Astrocyte (in vitro differentiated cells and primary cell): ENCODE results near the gene DHH. TPM values are rescaled to one million over a fixed set of nuclear protein-coding genes. Genes with fewer than 3 reads are reported as not detected.
A peak's percentile ranks its signal among the peaks of the same experiment; 100 is the strongest.

Experiments
- DNase-seq: peaks from one replicate; pipeline ENCODE4 v3.0.0-alpha.2; 2010; ENCODE audit warnings: low read depth
- FAIRE-seq: peaks from 2 replicates; lab custom pipeline; 2011; peaks lifted over from hg19 to GRCh38; lab: Jason Lieb, UNC
- H2AFZ ChIP-seq: 2 replicates; pipeline ENCODE4 v1.6.0; 2012; ENCODE audit warnings: low read depth, low read length, inconsistent platforms
- H3K27ac ChIP-seq: 2 replicates; pipeline ENCODE4 v1.5.1; 2011; ENCODE audit warnings: low read depth, low read length, inconsistent platforms
- H3K27me3 ChIP-seq: 2 replicates; pipeline ENCODE4 v1.6.0; 2011; ENCODE audit warnings: low read length, inconsistent platforms; ENCODE audit not compliant: insufficient read depth
- H3K36me3 ChIP-seq: 2 replicates; pipeline ENCODE4 v1.5.1; 2011; ENCODE audit warnings: low read length, inconsistent platforms; ENCODE audit not compliant: insufficient read depth
- H3K4me1 ChIP-seq: 2 replicates; pipeline ENCODE4 v1.5.1; 2011; ENCODE audit warnings: low read length, inconsistent platforms; ENCODE audit not compliant: insufficient read depth
- H3K4me2 ChIP-seq: 2 replicates; pipeline ENCODE4 v1.6.0; 2012; ENCODE audit warnings: low read length, inconsistent platforms
- H3K4me3 ChIP-seq: 2 replicates; pipeline ENCODE4 v1.5.1; 2011; ENCODE audit warnings: low read depth, mild to moderate bottlenecking, low read length, inconsistent platforms; ENCODE audit not compliant: insufficient read depth
- H3K79me2 ChIP-seq: 2 replicates; pipeline ENCODE4 v1.6.0; 2012; ENCODE audit warnings: mild to moderate bottlenecking, low read length, inconsistent platforms; ENCODE audit not compliant: insufficient read depth
- H3K9ac ChIP-seq: 2 replicates; pipeline ENCODE4 v1.6.0; 2012; ENCODE audit warnings: mild to moderate bottlenecking, low read length, inconsistent platforms
- H3K9me3 ChIP-seq: 2 replicates; pipeline ENCODE4 v1.5.1; 2012; ENCODE audit warnings: low read depth, mild to moderate bottlenecking, low read length, inconsistent platforms; ENCODE audit not compliant: insufficient read depth
- H4K20me1 ChIP-seq: 2 replicates; pipeline ENCODE4 v1.6.0; 2012; ENCODE audit warnings: low read length, inconsistent platforms; ENCODE audit not compliant: insufficient read depth
- H3K27ac Mint-ChIP-seq: one replicate; pipeline ENCODE4 v1.8.0; 2021; ENCODE audit warnings: mild to moderate bottlenecking, mixed read lengths; ENCODE audit not compliant: unreplicated experiment
- H3K27me3 Mint-ChIP-seq: one replicate; pipeline ENCODE4 v1.8.0; 2021; ENCODE audit warnings: low read depth, mixed read lengths; ENCODE audit not compliant: unreplicated experiment
- H3K36me3 Mint-ChIP-seq: one replicate; pipeline ENCODE4 v1.8.0; 2021; ENCODE audit warnings: low read depth, mixed read lengths; ENCODE audit not compliant: unreplicated experiment
- H3K4me1 Mint-ChIP-seq: one replicate; pipeline ENCODE4 v1.8.0; 2021; ENCODE audit warnings: low read depth, mixed read lengths; ENCODE audit not compliant: unreplicated experiment
- H3K4me3 Mint-ChIP-seq: one replicate; pipeline ENCODE4 v1.8.0; 2021; ENCODE audit warnings: mild to moderate bottlenecking, moderate library complexity, mixed read lengths; ENCODE audit not compliant: unreplicated experiment
- H3K9me3 Mint-ChIP-seq: one replicate; pipeline ENCODE4 v1.8.0; 2021; ENCODE audit warnings: mild to moderate bottlenecking, mixed read lengths; ENCODE audit not compliant: unreplicated experiment
- CTCF ChIP-seq: IDR thresholded peaks from 2 replicates; pipeline ENCODE4 v1.5.1; 2011; ENCODE audit warnings: low read depth, mild to moderate bottlenecking, inconsistent platforms, low read length, moderate library complexity; ENCODE audit not compliant: insufficient read depth
- EZH2 ChIP-seq: IDR thresholded peaks from 2 replicates; pipeline ENCODE4 v1.6.1; 2012; ENCODE audit warnings: mild to moderate bottlenecking, low read length, inconsistent platforms; ENCODE audit not compliant: insufficient read depth
- total RNA-seq: library from RNA; stranded (reverse); gene quantifications from 2 replicates; pipeline ENCODE4 v1.2.1, GENCODE V29; 2021

The DHH gene
- total RNA-seq, 1 donor from 2014 or later, result 0.16 TPM

- H3K27me3 Mint-ChIP-seq, result peaks cover 19% of the 10 kb centered on the region
- no peak for DNase-seq
- H3K27ac ChIP-seq, result no peak overlapping the region
- no peak overlapping the region for H3K4me3 ChIP-seq
- no peaks in the 10 kb centered on the region for H4K20me1 ChIP-seq
- H3K4me1 Mint-ChIP-seq, result no peaks in the 10 kb centered on the region
- no peak overlapping the region for H3K4me2 ChIP-seq
- TF ChIP-seq CTCF (no peak), EZH2 (no peak)
- H3K36me3 ChIP-seq, result no peaks in the 10 kb centered on the region
- no peaks in the 10 kb centered on the region for H3K4me1 ChIP-seq
- peaks cover 4% of the 10 kb centered on the region for H3K27me3 ChIP-seq
- H3K9me3 Mint-ChIP-seq, result no peaks in the 10 kb centered on the region
- no peaks in the 10 kb centered on the region for H3K79me2 ChIP-seq
- H2AFZ ChIP-seq, result no peak overlapping the region
- H3K36me3 Mint-ChIP-seq, result no peaks in the 10 kb centered on the region
- H3K9me3 ChIP-seq, result no peaks in the 10 kb centered on the region
- H3K27ac Mint-ChIP-seq, result peak overlapping the region; percentile 72
- no peak for FAIRE-seq
- no peak overlapping the region for H3K9ac ChIP-seq
- H3K4me3 Mint-ChIP-seq, result no peak overlapping the region
Observed at GRCh38 chr12:49079793-49080192, 14.8 kb downstream of the DHH start.

DNA sequence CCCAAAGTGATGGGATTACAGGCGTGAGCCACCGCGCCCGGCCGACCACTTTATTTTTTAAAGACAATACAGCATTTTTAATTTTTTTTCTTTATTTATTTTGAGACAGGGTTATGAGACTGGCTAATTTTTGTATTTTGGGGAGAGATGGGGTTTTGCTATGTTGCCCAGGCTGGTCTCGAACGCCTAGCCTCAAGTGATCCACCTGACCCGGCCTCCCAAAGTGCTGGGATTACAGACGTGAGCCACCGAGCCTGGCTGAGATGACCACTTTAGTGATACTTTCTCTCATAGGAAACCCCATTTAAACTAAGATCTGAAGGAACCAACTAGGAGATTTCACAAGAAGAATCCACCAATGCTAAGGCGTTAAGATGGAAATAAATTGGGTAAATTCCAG, 23.6 kb downstream of the DHH start:
- H3K9me3 Mint-ChIP-seq, result no peaks in the 10 kb centered on the region
- H3K4me1 ChIP-seq, result peaks cover 8% of the 10 kb centered on the region
- H3K9me3 ChIP-seq, result no peaks in the 10 kb centered on the region
- no peak overlapping the region for H3K4me3 ChIP-seq
- H3K27ac ChIP-seq, result no peak overlapping the region
- no peaks in the 10 kb centered on the region for H3K79me2 ChIP-seq
- no peaks in the 10 kb centered on the region for H3K27me3 ChIP-seq
- FAIRE-seq, result no peak
- no peak overlapping the region for H3K4me2 ChIP-seq
- no peak overlapping the region for H3K27ac Mint-ChIP-seq
- no peaks in the 10 kb centered on the region for H4K20me1 ChIP-seq
- no peak overlapping the region for H2AFZ ChIP-seq
- H3K9ac ChIP-seq, result no peak overlapping the region
- H3K4me3 Mint-ChIP-seq, result no peak overlapping the region
- TF ChIP-seq CTCF, result no peak
- no peak for TF ChIP-seq EZH2
- H3K27me3 Mint-ChIP-seq, result peaks cover 12% of the 10 kb centered on the region
- peaks cover 2% of the 10 kb centered on the region for H3K36me3 Mint-ChIP-seq
- DNase-seq, result no peak
- no peaks in the 10 kb centered on the region for H3K4me1 Mint-ChIP-seq
- no peaks in the 10 kb centered on the region for H3K36me3 ChIP-seq

DNA sequence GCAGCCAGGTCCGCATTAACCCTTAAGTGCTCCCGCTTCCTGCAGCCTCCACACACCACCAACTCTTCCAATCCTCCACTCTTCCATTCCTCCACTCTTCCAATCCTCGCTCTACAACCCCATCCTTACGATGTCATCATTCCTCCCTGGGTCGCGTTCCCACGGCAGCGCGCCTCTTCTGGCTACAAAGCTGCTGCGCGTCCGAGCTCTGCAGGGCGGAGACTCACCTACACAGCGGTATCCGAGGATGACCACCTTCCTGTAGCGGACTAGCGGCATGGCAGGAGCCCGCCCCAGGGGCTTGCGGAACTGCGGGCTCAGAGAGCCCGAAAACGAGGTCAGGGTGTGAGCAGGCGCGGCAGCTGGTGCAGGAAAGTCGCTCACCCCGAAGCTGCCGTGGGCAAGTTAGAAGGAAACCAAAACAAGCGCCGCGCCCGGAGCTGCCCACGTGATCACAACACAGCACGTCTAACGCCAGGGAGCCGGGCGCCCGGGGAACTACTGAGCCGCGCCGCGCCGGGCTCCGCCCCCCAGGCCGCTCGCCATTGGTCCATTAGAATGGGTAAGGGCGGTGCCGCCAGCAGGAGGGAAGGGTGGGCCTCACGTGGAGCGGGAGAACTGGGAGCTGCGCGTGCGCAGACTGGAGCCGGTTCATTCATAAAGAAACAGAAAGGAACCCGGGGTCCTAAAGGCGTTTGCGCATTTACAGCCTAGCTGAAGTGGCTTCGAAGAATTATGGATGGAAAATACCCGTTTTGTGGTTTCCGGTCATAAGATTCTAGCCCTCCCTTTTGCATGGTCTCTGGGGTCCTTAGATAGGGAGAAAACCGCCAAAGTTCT, 24.9 kb downstream of the DHH start, which contains the start of gene RHEBL1:
TSS of gene RHEBL1 (minus strand) at position 473 of the 840 bp plus-strand sequence. CDS start at position 279, 194 bp downstream.
- Mint-ChIP-seq H3K36me3 (peaks cover 2% of the 10 kb centered on the region), H3K9me3 (no peaks in the 10 kb centered on the region), H3K27ac (peak within 1 kb of the TSS; percentile 74), H3K27me3 (peaks cover 12% of the 10 kb centered on the region), H3K4me1 (no peaks in the 10 kb centered on the region), H3K4me3 (peak within 1 kb of the TSS; percentile 95)
- peaks cover 8% of the 10 kb centered on the region for H3K4me1 ChIP-seq
- no peaks in the 10 kb centered on the region for H3K36me3 ChIP-seq
- peak within 1 kb of the TSS; percentile 97 for H2AFZ ChIP-seq
- FAIRE-seq (no peak), DNase-seq (peak; percentile 83)
- H3K9ac ChIP-seq, result peak within 1 kb of the TSS; percentile 78
- H3K9me3 ChIP-seq, result no peaks in the 10 kb centered on the region
- no peak for TF ChIP-seq EZH2
- no peak for TF ChIP-seq CTCF
- no peaks in the 10 kb centered on the region for H3K27me3 ChIP-seq
- no peaks in the 10 kb centered on the region for H4K20me1 ChIP-seq
- H3K79me2 ChIP-seq, result no peaks in the 10 kb centered on the region
- no peak within 1 kb of the TSS for H3K27ac ChIP-seq
- H3K4me3 ChIP-seq, result peak within 1 kb of the TSS; percentile 86
- peak within 1 kb of the TSS; percentile 95 for H3K4me2 ChIP-seq
